ENCODE measurements around the gene ME1. TPM values are rescaled to one million over a fixed set of nuclear protein-coding genes. Genes with fewer than 3 reads are reported as not detected.

The ME1 gene
- total RNA-seq, 3 donors from 2014 or later, result 5.2 to 34.6 (median 7.2) TPM

GRCh38 chr6:83250235-83250634, 180.6 kb downstream of the ME1 start:
- intact Hi-C loops (cut with DNase I; ENCODE audit: low total_unique reads), result no loop called here
- Histone ChIP-seq H3K9me3 (no peaks in the 10 kb centered on the region), H3K27me3 (no peaks in the 10 kb centered on the region), H3K4me3 (no peak overlapping the region), H3K27ac (no peak overlapping the region), H3K4me1 (no peaks in the 10 kb centered on the region), H3K36me3 (no peaks in the 10 kb centered on the region)
- TF ChIP-seq CTCF (IDR thresholded peaks at IDR 0.05), result no peak
- no peak for DNase-seq (ENCODE audit: low spot score in 2 of 2)

- H3K27me3 ChIP-seq, result no peaks in the 10 kb centered on the region
- intact Hi-C loops (cut with DNase I; ENCODE audit: low total_unique reads), result no loop called here
- no peaks in the 10 kb centered on the region for H3K4me1 ChIP-seq
- no peaks in the 10 kb centered on the region for H3K9me3 ChIP-seq
- TF ChIP-seq POLR2AphosphoS5 (IDR thresholded peaks at IDR 0.05), result no peak
- no peak for TF ChIP-seq POLR2A (IDR thresholded peaks at IDR 0.05)
- TF ChIP-seq CTCF (IDR thresholded peaks at IDR 0.05), result no peak
- no peak overlapping the region for H3K4me3 ChIP-seq
- no peak overlapping the region for H3K27ac ChIP-seq
- H3K36me3 ChIP-seq, result no peaks in the 10 kb centered on the region
- no peak for DNase-seq (ENCODE audit: low spot score in 2 of 2)
These were observed 183.4 kb downstream of the ME1 start for GRCh38 chr6:83247471-83247870.

GRCh38 chr6:83231146-83231545, 199.7 kb downstream of the ME1 start:
- no peak for TF ChIP-seq POLR2AphosphoS5 (IDR thresholded peaks at IDR 0.05)
- no peak for TF ChIP-seq CTCF (IDR thresholded peaks at IDR 0.05)
- no peak for TF ChIP-seq POLR2A (IDR thresholded peaks at IDR 0.05)
- no peaks in the 10 kb centered on the region for H3K4me1 ChIP-seq
- DNase-seq (ENCODE audit: low spot score in 2 of 2), result no peak
- no peaks in the 10 kb centered on the region for H3K27me3 ChIP-seq
- no peak overlapping the region for H3K4me3 ChIP-seq
- H3K36me3 ChIP-seq, result no peaks in the 10 kb centered on the region
- intact Hi-C loops (cut with DNase I; ENCODE audit: low total_unique reads), result no loop called here
- no peak overlapping the region for H3K27ac ChIP-seq
- H3K9me3 ChIP-seq, result no peaks in the 10 kb centered on the region

GRCh38 chr6:83226517-83226916, 204.3 kb downstream of the ME1 start:
- DNase-seq (ENCODE audit: low spot score in 2 of 2), result no peak
- no peaks in the 10 kb centered on the region for H3K4me1 ChIP-seq
- no peaks in the 10 kb centered on the region for H3K27me3 ChIP-seq
- no peaks in the 10 kb centered on the region for H3K36me3 ChIP-seq
- H3K27ac ChIP-seq, result no peak overlapping the region
- no peak for TF ChIP-seq POLR2AphosphoS5 (IDR thresholded peaks at IDR 0.05)
- no peaks in the 10 kb centered on the region for H3K9me3 ChIP-seq
- H3K4me3 ChIP-seq, result no peak overlapping the region
- intact Hi-C loops (cut with DNase I; ENCODE audit: low total_unique reads), result no loop called here

- intact Hi-C loops (cut with DNase I; ENCODE audit: low total_unique reads), result no loop called here
- H3K27ac ChIP-seq, result no peak overlapping the region
- H3K27me3 ChIP-seq, result no peaks in the 10 kb centered on the region
- no peak overlapping the region for H3K4me3 ChIP-seq
- H3K9me3 ChIP-seq, result no peaks in the 10 kb centered on the region
- no peaks in the 10 kb centered on the region for H3K36me3 ChIP-seq
- DNase-seq (ENCODE audit: low spot score in 2 of 2), result no peak
- TF ChIP-seq CTCF (IDR thresholded peaks at IDR 0.05) (peak in 2 of 3 donors; percentile 36 to 37), POLR2AphosphoS5 (IDR thresholded peaks at IDR 0.05) (no peak)
- no peaks in the 10 kb centered on the region for H3K4me1 ChIP-seq
These were observed 208.9 kb downstream of the ME1 start for GRCh38 chr6:83221889-83222479.

- intact Hi-C loops (cut with DNase I; ENCODE audit: low total_unique reads), result no loop called here
- H3K4me1 ChIP-seq, result no peaks in the 10 kb centered on the region
- TF ChIP-seq CTCF (IDR thresholded peaks at IDR 0.05), result no peak
- TF ChIP-seq POLR2A (IDR thresholded peaks at IDR 0.05), result no peak
- no peak for TF ChIP-seq POLR2AphosphoS5 (IDR thresholded peaks at IDR 0.05)
- H3K27me3 ChIP-seq, result no peaks in the 10 kb centered on the region
- no peak for DNase-seq (ENCODE audit: low spot score in 2 of 2)
- H3K27ac ChIP-seq, result no peak overlapping the region
- H3K4me3 ChIP-seq, result no peak overlapping the region
- no peaks in the 10 kb centered on the region for H3K36me3 ChIP-seq
- H3K9me3 ChIP-seq, result no peaks in the 10 kb centered on the region
These were observed 209.6 kb downstream of the ME1 start for GRCh38 chr6:83221276-83221675.

Data from breast epithelium (tissue), 4 donors.